ENCODE results near the gene C10orf67.
"Not testable (repeated sequence)": the region's sequence is repeated elsewhere in the genome, so short reads cannot be mapped to it uniquely, and the experiment has no call there.

Gene C10orf67

GRCh38 chr10:23310404-23310803 is 34.2 kb downstream of the C10orf67 start:
- DNase-seq (ENCODE audit: insufficient read length, low spot score) (no peak), FAIRE-seq (no peak)

GRCh38 chr10:23299961-23300360 is 44.6 kb downstream of the C10orf67 start:
- not testable (repeated sequence) for DNase-seq (ENCODE audit: insufficient read length, low spot score); FAIRE-seq

More at GRCh38 chr10:23310404-23310803, 34.2 kb downstream of the C10orf67 start:
- TF ChIP-seq CTCF (IDR thresholded peaks at IDR 0.05; ENCODE audit: insufficient read depth, missing control alignments) = no peak

- FAIRE-seq (no peak), DNase-seq (ENCODE audit: insufficient read length, low spot score) (no peak)
Measured at GRCh38 chr10:23294638-23295247, 49.9 kb downstream of the C10orf67 start.

GRCh38 chr10:23293973-23294590 is 50.5 kb downstream of the C10orf67 start:
- TF ChIP-seq CTCF (IDR thresholded peaks at IDR 0.05; ENCODE audit: insufficient read depth, missing control alignments) = no peak
- FAIRE-seq (no peak), DNase-seq (ENCODE audit: insufficient read length, low spot score) (no peak)

More at GRCh38 chr10:23294638-23295247, 49.9 kb downstream of the C10orf67 start:
- peak; percentile 38 for TF ChIP-seq CTCF (IDR thresholded peaks at IDR 0.05; ENCODE audit: insufficient read depth, missing control alignments)

- peak; percentile 78 for TF ChIP-seq CTCF (IDR thresholded peaks at IDR 0.05; ENCODE audit: insufficient read depth, missing control alignments)
- FAIRE-seq (peak; percentile 68), DNase-seq (ENCODE audit: insufficient read length, low spot score) (no peak)
Measured at GRCh38 chr10:23293145-23293724, 51.4 kb downstream of the C10orf67 start.

GRCh38 chr10:23291551-23292334 is 52.9 kb downstream of the C10orf67 start:
- TF ChIP-seq CTCF (IDR thresholded peaks at IDR 0.05; ENCODE audit: insufficient read depth, missing control alignments) = no peak
- no peak for FAIRE-seq

GRCh38 chr10:23284674-23285335 is 59.8 kb downstream of the C10orf67 start:
- no peak for FAIRE-seq
- DNase-seq (ENCODE audit: insufficient read length, low spot score) = no peak
- no peak for TF ChIP-seq CTCF (IDR thresholded peaks at IDR 0.05; ENCODE audit: insufficient read depth, missing control alignments)

More at GRCh38 chr10:23291551-23292334, 52.9 kb downstream of the C10orf67 start:
- no peak for DNase-seq (ENCODE audit: insufficient read length, low spot score)
